ENCODE measurements around the gene NADK2.
"Not testable (repeated sequence)": the region's sequence is repeated elsewhere in the genome, so short reads cannot be mapped to it uniquely, and the experiment has no call there.

Gene NADK2

DNA sequence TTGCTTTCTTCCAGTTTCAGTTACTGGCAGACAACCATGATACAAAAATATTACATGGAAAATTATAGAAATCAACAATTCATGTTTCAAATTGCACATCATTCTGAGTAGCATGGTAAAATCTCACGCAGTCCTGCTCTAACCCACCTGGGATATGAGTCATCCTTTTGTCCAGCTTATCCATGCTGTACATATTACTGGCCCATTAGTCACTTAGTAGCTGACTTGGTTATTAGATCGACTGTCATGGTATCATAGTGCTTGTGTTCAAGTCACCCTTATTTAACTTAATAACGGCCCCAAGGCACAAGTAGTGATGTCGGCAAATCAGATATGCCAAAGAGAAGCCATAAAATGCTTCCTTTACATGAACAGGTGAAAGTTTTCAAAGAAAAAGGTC lies 41.2 kb downstream of the NADK2 start:
- Mint-ChIP-seq H3K27me3 (ENCODE audit: low read depth) (no peaks in the 10 kb centered on the region), H3K36me3 (ENCODE audit: low read depth) (peaks cover 57% of the 10 kb centered on the region), H3K9me3 (no peaks in the 10 kb centered on the region), H3K27ac (no peak overlapping the region), H3K4me1 (no peaks in the 10 kb centered on the region), H3K4me3 (no peak overlapping the region)
- TF ChIP-seq, protein P1, sequence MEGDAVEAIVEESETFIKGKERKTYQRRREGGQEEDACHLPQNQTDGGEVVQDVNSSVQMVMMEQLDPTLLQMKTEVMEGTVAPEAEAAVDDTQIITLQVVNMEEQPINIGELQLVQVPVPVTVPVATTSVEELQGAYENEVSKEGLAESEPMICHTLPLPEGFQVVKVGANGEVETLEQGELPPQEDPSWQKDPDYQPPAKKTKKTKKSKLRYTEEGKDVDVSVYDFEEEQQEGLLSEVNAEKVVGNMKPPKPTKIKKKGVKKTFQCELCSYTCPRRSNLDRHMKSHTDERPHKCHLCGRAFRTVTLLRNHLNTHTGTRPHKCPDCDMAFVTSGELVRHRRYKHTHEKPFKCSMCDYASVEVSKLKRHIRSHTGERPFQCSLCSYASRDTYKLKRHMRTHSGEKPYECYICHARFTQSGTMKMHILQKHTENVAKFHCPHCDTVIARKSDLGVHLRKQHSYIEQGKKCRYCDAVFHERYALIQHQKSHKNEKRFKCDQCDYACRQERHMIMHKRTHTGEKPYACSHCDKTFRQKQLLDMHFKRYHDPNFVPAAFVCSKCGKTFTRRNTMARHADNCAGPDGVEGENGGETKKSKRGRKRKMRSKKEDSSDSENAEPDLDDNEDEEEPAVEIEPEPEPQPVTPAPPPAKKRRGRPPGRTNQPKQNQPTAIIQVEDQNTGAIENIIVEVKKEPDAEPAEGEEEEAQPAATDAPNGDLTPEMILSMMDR (IDR thresholded peaks at IDR 0.05; ENCODE audit: unreplicated experiment in 3 of 3), result no peak

DNA sequence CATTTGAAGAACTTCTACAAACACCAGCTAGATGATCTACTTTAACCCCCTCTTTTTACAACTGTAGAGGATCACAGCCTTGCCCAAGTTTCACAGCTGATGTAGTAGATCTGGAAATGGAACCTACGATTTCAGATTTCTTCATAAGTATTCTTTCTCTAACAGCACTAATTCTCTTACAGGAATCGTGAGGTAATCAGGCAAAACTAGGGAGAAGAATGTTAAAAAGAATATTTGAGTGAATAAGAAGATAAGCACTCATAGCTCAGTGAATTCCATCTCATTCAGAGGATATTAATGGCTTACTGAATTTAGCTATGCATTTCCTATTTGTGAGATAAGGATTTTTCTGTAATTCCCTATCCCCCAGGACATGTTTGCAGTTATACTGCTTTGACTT lies 42.1 kb downstream of the NADK2 start:
- no peaks in the 10 kb centered on the region for H3K9me3 Mint-ChIP-seq
- no peak overlapping the region for H3K4me3 Mint-ChIP-seq
- peaks cover 57% of the 10 kb centered on the region for H3K36me3 Mint-ChIP-seq (ENCODE audit: low read depth)
- no peaks in the 10 kb centered on the region for H3K27me3 Mint-ChIP-seq (ENCODE audit: low read depth)
- TF ChIP-seq, protein P1 (IDR thresholded peaks at IDR 0.05; ENCODE audit: unreplicated experiment in 3 of 3), result no peak
- H3K27ac Mint-ChIP-seq, result no peak overlapping the region
- H3K4me1 Mint-ChIP-seq, result no peaks in the 10 kb centered on the region

DNA sequence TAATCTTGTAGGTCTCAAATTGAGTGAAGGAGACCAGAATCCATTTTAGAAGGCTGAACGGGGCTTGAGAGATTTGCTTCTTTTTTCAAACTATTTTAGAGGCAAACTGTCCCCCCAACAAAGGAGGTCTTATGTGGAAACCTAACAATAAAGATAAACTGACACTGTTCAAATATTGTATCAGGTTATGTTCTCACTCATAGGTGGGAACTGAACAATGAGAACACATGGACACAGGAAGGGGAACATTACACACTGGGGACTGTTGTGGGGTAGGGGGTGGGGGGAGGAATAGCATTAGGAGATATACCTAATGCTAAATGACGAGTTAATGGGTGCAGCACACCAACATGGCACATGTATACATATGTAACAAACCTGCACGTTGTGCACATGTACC lies 42.9 kb downstream of the NADK2 start:
- H3K4me1 Mint-ChIP-seq; H3K27me3 Mint-ChIP-seq (ENCODE audit: low read depth); H3K27ac Mint-ChIP-seq; H3K9me3 Mint-ChIP-seq; H3K4me3 Mint-ChIP-seq: not testable (repeated sequence)
- H3K36me3 Mint-ChIP-seq (ENCODE audit: low read depth), result peaks cover 61% of the 10 kb centered on the region

DNA sequence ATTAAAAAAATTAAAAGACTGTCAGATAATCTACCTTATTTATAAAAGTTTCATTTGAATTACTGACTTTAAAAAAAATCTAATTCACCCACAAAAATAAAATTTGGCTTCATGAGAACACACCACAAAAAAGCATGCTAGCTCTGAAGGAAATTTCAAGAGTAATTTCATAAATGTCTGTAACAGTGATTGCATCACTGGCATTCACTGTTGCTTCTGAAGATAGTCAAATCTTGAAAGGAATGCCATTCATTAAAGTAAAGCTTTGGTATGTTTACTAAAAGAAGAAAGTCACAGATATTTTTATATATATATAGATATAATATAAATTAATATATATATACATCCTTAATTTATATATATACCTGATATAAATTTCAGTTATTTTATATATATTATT lies 43.4 kb downstream of the NADK2 start:
- Mint-ChIP-seq H3K36me3 (ENCODE audit: low read depth) (peaks cover 62% of the 10 kb centered on the region), H3K4me1 (no peaks in the 10 kb centered on the region), H3K4me3 (no peak overlapping the region), H3K27me3 (ENCODE audit: low read depth) (no peaks in the 10 kb centered on the region), H3K27ac (no peak overlapping the region), H3K9me3 (no peaks in the 10 kb centered on the region)
- TF ChIP-seq, protein P1 (IDR thresholded peaks at IDR 0.05; ENCODE audit: unreplicated experiment in 3 of 3), result no peak

DNA sequence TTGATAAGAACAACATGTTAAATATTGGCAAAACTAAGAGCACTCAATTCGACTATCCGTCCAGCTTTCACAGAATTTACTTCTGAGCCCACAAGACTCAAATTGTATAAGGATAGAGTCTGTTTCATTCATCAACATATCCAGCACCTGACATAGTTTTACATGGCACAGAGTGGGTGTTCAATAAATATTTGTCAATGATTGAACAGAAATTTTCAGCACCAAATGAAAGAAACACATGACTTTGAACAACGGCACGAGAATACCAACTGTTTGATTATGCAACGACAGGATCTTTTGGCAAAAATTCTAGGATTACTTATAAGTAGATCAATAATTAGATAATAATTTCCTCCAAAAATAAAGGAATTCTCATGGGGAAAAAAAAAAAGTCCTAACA lies 48.0 kb downstream of the NADK2 start:
- Mint-ChIP-seq H3K4me3 (no peak overlapping the region), H3K36me3 (ENCODE audit: low read depth) (peaks cover 77% of the 10 kb centered on the region), H3K27ac (no peak overlapping the region), H3K4me1 (no peaks in the 10 kb centered on the region), H3K27me3 (ENCODE audit: low read depth) (no peaks in the 10 kb centered on the region), H3K9me3 (peaks cover 18% of the 10 kb centered on the region)
- TF ChIP-seq, protein P1 (IDR thresholded peaks at IDR 0.05; ENCODE audit: unreplicated experiment in 3 of 3), result no peak

DNA sequence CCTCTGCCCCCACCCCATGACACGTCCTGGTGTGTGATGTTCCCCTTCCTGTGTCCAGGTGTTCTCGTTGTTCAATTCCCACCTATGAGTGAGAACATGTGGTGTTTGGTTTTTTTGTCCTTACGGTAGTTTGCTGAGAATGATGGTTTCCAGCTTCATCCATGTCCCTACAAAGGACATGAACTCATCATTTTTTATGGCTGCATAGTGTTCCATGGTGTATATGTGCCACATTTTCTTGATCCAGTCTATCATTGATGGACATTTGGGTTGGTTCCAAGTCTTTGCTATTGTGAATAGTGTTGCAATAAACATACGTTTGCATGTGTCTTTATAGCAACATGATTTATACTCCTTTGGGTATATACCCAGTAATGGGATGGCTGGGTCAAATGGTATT lies 57.3 kb downstream of the NADK2 start:
- H3K27ac Mint-ChIP-seq; H3K4me1 Mint-ChIP-seq; H3K4me3 Mint-ChIP-seq; H3K27me3 Mint-ChIP-seq (ENCODE audit: low read depth): not testable (repeated sequence)
- peaks cover 98% of the 10 kb centered on the region for H3K36me3 Mint-ChIP-seq (ENCODE audit: low read depth)
- peaks cover 38% of the 10 kb centered on the region for H3K9me3 Mint-ChIP-seq

DNA sequence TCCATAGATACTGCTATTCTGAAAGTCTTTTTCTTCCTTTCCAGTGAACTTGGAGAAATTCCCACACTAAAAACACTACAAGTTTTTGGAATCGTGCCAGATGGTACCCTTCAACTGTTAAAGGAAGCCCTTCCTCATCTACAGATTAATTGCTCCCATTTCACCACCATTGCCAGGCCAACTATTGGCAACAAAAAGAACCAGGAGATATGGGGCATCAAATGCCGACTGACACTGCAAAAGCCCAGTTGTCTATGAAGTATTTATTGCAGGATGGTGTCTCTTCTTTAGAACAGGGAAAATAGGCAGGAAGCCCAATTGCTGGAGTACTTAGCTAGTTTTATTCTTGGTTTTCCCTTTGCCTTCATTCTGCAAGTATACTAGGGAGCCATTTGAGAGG lies 60.0 kb downstream of the NADK2 start:
- no peaks in the 10 kb centered on the region for H3K4me1 Mint-ChIP-seq
- TF ChIP-seq, protein P1 (IDR thresholded peaks at IDR 0.05; ENCODE audit: unreplicated experiment in 3 of 3), result no peak
- H3K9me3 Mint-ChIP-seq, result peaks cover 15% of the 10 kb centered on the region
- H3K27ac Mint-ChIP-seq, result no peak overlapping the region
- H3K27me3 Mint-ChIP-seq (ENCODE audit: low read depth), result no peaks in the 10 kb centered on the region
- peaks cover 87% of the 10 kb centered on the region for H3K36me3 Mint-ChIP-seq (ENCODE audit: low read depth)
- H3K4me3 Mint-ChIP-seq, result no peak overlapping the region
